DOHH2 (cell line): Measurements from ENCODE around the gene DAO.

ENCODE experiments used
- H3F3A ChIP-seq: fragments of 200-600 bp; sonication (generic), shearing (Covaris generic); 2 replicates; pipeline ENCODE4 v1.6.0; 2016; ENCODE audit warnings: antibody characterized with exemption, mild to moderate bottlenecking; ENCODE audit not compliant: control insufficient read depth, insufficient read depth
- H3K27ac ChIP-seq: fragments of 200-600 bp; sonication (generic); 2 replicates; pipeline ENCODE4 v1.5.1; 2014; ENCODE audit warnings: low read depth, mild to moderate bottlenecking, low read length, moderate library complexity
- H3K27me3 ChIP-seq: fragments of 200-600 bp; sonication (generic); 2 replicates; pipeline ENCODE4 v1.6.1; 2014; ENCODE audit warnings: mild to moderate bottlenecking, low read length, mixed read lengths; ENCODE audit not compliant: control insufficient read depth
- H3K36me3 ChIP-seq: fragments of 200-600 bp; sonication (generic); 2 replicates; pipeline ENCODE4 v1.6.1; 2014; ENCODE audit warnings: mild to moderate bottlenecking, low read length, moderate library complexity, mixed read lengths; ENCODE audit not compliant: control insufficient read depth
- H3K4me1 ChIP-seq: fragments of 200-600 bp; sonication (generic); 2 replicates; pipeline ENCODE4 v1.6.1; 2014; ENCODE audit warnings: mild to moderate bottlenecking, low read length, mixed read lengths; ENCODE audit not compliant: control insufficient read depth
- H3K4me2 ChIP-seq: fragments of 200-600 bp; sonication (generic); 2 replicates; pipeline ENCODE4 v1.6.0; 2014; ENCODE audit warnings: mild to moderate bottlenecking, low read length, moderate library complexity
- H3K4me3 ChIP-seq: fragments of 200-600 bp; sonication (generic); 2 replicates; pipeline ENCODE4 v1.5.1; 2014; ENCODE audit warnings: mild to moderate bottlenecking, low read length, mixed read lengths
- H3K79me2 ChIP-seq: fragments of 200-600 bp; sonication (generic); 2 replicates; pipeline ENCODE4 v1.6.1; 2014; ENCODE audit warnings: mild to moderate bottlenecking, low read length, mixed read lengths; ENCODE audit not compliant: control insufficient read depth
- H3K9me2 ChIP-seq: fragments of 200-600 bp; sonication (generic); replicated peaks from 2 replicates; pipeline ENCODE4 v1.6.1; 2014; ENCODE audit warnings: mild to moderate bottlenecking, low read length, mixed read lengths; ENCODE audit not compliant: control insufficient read depth
- H3K9me3 ChIP-seq: fragments of 200-600 bp; sonication (generic); 2 replicates; pipeline ENCODE4 v1.6.1; 2014; ENCODE audit warnings: antibody characterized with exemption, low read length, mixed read lengths; ENCODE audit not compliant: control insufficient read depth, insufficient read depth
- H4K20me1 ChIP-seq: fragments of 200-600 bp; sonication (generic); 2 replicates; pipeline ENCODE4 v1.6.0; 2014; ENCODE audit warnings: low read depth, mild to moderate bottlenecking, antibody characterized with exemption, low read length, moderate library complexity; ENCODE audit not compliant: control insufficient read depth, insufficient read depth
- EZH2phosphoT487 ChIP-seq: fragments of 200-600 bp; sonication (generic); IDR thresholded peaks from 2 replicates; pipeline ENCODE4 v1.6.1; 2017; ENCODE audit warnings: borderline replicate concordance, mild to moderate bottlenecking, antibody characterized with exemption, low read length, moderate library complexity, mixed read lengths
- TF ChIP-seq, protein P1 (sequence below): fragments of 200-600 bp; sonication (generic); IDR thresholded peaks from one replicate; pipeline ENCODE4 v1.5.1; 2014; ENCODE audit warnings: antibody characterized with exemption, mild to moderate bottlenecking, low read depth, low read length; ENCODE audit not compliant: poor library complexity, severe bottlenecking

Gene DAO

GRCh38 chr12:108876550-108876949 lies 3.3 kb upstream of the DAO start:
- Histone ChIP-seq H3K27me3 (0 out of 2 replicates have a peak, but pooled peaks cover 3% of the 10 kb centered on the region), H3K79me2 (no peaks in the 10 kb centered on the region), H3K36me3 (no peaks in the 10 kb centered on the region), H3F3A (no peaks in the 10 kb centered on the region), H3K4me3 (no peak overlapping the region), H3K9me3 (no peaks in the 10 kb centered on the region), H4K20me1 (no peaks in the 10 kb centered on the region), H3K27ac (no peak overlapping the region), H3K4me1 (no peaks in the 10 kb centered on the region), H3K9me2 (no peaks in the 10 kb centered on the region), H3K4me2 (no peak overlapping the region)
- no peak for TF ChIP-seq EZH2phosphoT487
- TF ChIP-seq, protein P1, sequence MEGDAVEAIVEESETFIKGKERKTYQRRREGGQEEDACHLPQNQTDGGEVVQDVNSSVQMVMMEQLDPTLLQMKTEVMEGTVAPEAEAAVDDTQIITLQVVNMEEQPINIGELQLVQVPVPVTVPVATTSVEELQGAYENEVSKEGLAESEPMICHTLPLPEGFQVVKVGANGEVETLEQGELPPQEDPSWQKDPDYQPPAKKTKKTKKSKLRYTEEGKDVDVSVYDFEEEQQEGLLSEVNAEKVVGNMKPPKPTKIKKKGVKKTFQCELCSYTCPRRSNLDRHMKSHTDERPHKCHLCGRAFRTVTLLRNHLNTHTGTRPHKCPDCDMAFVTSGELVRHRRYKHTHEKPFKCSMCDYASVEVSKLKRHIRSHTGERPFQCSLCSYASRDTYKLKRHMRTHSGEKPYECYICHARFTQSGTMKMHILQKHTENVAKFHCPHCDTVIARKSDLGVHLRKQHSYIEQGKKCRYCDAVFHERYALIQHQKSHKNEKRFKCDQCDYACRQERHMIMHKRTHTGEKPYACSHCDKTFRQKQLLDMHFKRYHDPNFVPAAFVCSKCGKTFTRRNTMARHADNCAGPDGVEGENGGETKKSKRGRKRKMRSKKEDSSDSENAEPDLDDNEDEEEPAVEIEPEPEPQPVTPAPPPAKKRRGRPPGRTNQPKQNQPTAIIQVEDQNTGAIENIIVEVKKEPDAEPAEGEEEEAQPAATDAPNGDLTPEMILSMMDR, result no peak

DNA sequence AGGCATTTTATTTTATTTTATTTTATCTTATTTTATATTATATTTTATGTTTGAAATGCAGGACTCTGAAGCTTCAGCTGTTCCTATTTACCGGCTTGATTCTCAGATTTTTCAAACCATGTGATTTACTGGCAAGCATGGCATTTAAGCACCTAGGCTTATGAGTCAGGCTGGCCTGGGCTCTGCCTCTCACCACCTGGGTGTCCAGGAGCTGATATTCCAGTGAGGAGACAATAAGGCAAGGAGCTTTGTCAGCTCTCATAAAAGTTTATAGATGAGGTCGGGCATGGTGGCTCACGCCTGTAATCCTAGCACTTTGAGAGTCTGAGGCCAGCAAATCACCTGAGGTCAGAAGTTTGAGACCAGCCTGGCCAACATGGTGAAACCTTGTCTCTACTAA lies 2.1 kb downstream of the DAO start:
- H3F3A ChIP-seq, result no peaks in the 10 kb centered on the region
- H3K9me3 ChIP-seq, result no peaks in the 10 kb centered on the region
- no peaks in the 10 kb centered on the region for H4K20me1 ChIP-seq
- H3K9me2 ChIP-seq, result no peaks in the 10 kb centered on the region
- H3K36me3 ChIP-seq, result no peaks in the 10 kb centered on the region
- no peak for TF ChIP-seq EZH2phosphoT487
- TF ChIP-seq, protein P1, result no peak
- H3K4me2 ChIP-seq, result no peak overlapping the region
- no peak overlapping the region for H3K4me3 ChIP-seq
- H3K27me3 ChIP-seq, result 0 out of 2 replicates have a peak, but pooled peaks cover 3% of the 10 kb centered on the region
- no peaks in the 10 kb centered on the region for H3K79me2 ChIP-seq
- no peaks in the 10 kb centered on the region for H3K4me1 ChIP-seq
- no peak overlapping the region for H3K27ac ChIP-seq

- Histone ChIP-seq H3K4me1 (no peaks in the 10 kb centered on the region), H3F3A (no peaks in the 10 kb centered on the region), H3K27me3 (0 out of 2 replicates have a peak, but pooled peaks cover 3% of the 10 kb centered on the region), H3K9me3 (no peaks in the 10 kb centered on the region), H3K9me2 (no peaks in the 10 kb centered on the region), H4K20me1 (no peaks in the 10 kb centered on the region), H3K79me2 (no peaks in the 10 kb centered on the region), H3K27ac (no peak overlapping the region), H3K4me3 (no peak overlapping the region), H3K4me2 (no peak overlapping the region), H3K36me3 (no peaks in the 10 kb centered on the region)
- TF ChIP-seq, protein P1, result peak; percentile 86
- TF ChIP-seq EZH2phosphoT487, result no peak
Measured at GRCh38 chr12:108884116-108885012, 4.5 kb downstream of the DAO start.
